Smooth muscle cell (in vitro differentiated cells): ENCODE measurements around the gene WNK2. TPM values are rescaled to one million over a fixed set of nuclear protein-coding genes. Genes with fewer than 3 reads are reported as not detected.

ENCODE experiments used
- DNase-seq: peaks from one replicate; lab custom pipeline; 2025; ENCODE audit not compliant: unreplicated experiment; lab: John Stamatoyannopoulos, UW
- H2AFZ ChIP-seq: fragments of 200-600 bp; sonication (generic); 2 replicates; pipeline ENCODE4 v1.6.0; 2016; ENCODE audit warnings: antibody characterized with exemption, low read depth, mild to moderate bottlenecking
- H3F3A ChIP-seq: fragments of 200-600 bp; sonication (generic); 2 replicates; pipeline ENCODE4 v1.6.0; 2017; ENCODE audit warnings: antibody characterized with exemption, low read depth
- H3K27ac ChIP-seq: fragments of 200-600 bp; sonication (generic); 2 replicates; pipeline ENCODE4 v1.5.1; 2016; ENCODE audit warnings: low read depth, mild to moderate bottlenecking
- H3K27me3 ChIP-seq: fragments of 200-600 bp; sonication (generic); 2 replicates; pipeline ENCODE4 v1.6.1; 2016; ENCODE audit warnings: low read depth, mild to moderate bottlenecking
- H3K36me3 ChIP-seq: fragments of 200-600 bp; sonication (generic); 2 replicates; pipeline ENCODE4 v1.5.1; 2016; ENCODE audit warnings: low read depth
- H3K4me1 ChIP-seq: fragments of 200-600 bp; sonication (generic); 2 replicates; pipeline ENCODE4 v1.5.1; 2016; ENCODE audit warnings: low read depth
- H3K4me2 ChIP-seq: fragments of 200-600 bp; sonication (generic); 2 replicates; pipeline ENCODE4 v1.6.0; 2016; ENCODE audit warnings: mild to moderate bottlenecking
- H3K4me3 ChIP-seq: fragments of 200-600 bp; sonication (generic); 2 replicates; pipeline ENCODE4 v1.5.1; 2016; ENCODE audit warnings: mild to moderate bottlenecking
- H3K79me2 ChIP-seq: fragments of 200-600 bp; sonication (generic); 2 replicates; pipeline ENCODE4 v1.6.0; 2016; ENCODE audit warnings: low read depth, mild to moderate bottlenecking
- H3K9ac ChIP-seq: fragments of 200-600 bp; sonication (generic); 2 replicates; pipeline ENCODE4 v1.6.0; 2016; ENCODE audit warnings: low read depth
- H3K9me3 ChIP-seq: fragments of 200-600 bp; sonication (generic); replicated peaks from 2 replicates; pipeline ENCODE4 v1.5.1; 2016; ENCODE audit warnings: low read depth
- H4K20me1 ChIP-seq: fragments of 200-600 bp; sonication (generic); 2 replicates; pipeline ENCODE4 v1.6.0; 2016; ENCODE audit warnings: low read depth
- CTCF ChIP-seq: fragments of 200-600 bp; sonication (generic); IDR thresholded peaks from 2 replicates; pipeline ENCODE4 v1.5.1; 2017; ENCODE audit warnings: borderline replicate concordance, mild to moderate bottlenecking, antibody characterized with exemption; ENCODE audit not compliant: insufficient read depth, poor library complexity, severe bottlenecking
- WGBS: methylation state at CpG from one replicate; pipeline ENCODE4 v1.1.7; 2016; ENCODE audit warnings: low lambda C conversion rate; 5-methylcytosine and 5-hydroxymethylcytosine counted together
- polyA plus RNA-seq: library from polyadenylated mRNA; unstranded; fragments of >200 nt; fragmentation: Nextera tagmentation; extraction: Ambion mirVana; gene quantifications from 2 replicates; pipeline ENCODE4 v1.2.1, GENCODE V29; 2016
- total RNA-seq: library from RNA; depleted of rRNA; stranded (reverse); fragments of >200 nt; gene quantifications from 2 replicates; pipeline ENCODE4 v1.2.3, GENCODE V29; 2014

Gene WNK2
- total and polyA plus RNA-seq, 2 experiments from 2014 or later = 0.27 to 0.31 TPM

- H4K20me1 ChIP-seq = no peaks in the 10 kb centered on the region
- H2AFZ ChIP-seq = no peak overlapping the region
- H3K27me3 ChIP-seq = no peaks in the 10 kb centered on the region
- no peak overlapping the region for H3K4me3 ChIP-seq
- no peaks in the 10 kb centered on the region for H3K79me2 ChIP-seq
- no peaks in the 10 kb centered on the region for H3K4me1 ChIP-seq
- TF ChIP-seq CTCF = no peak
- no peak for DNase-seq
- H3K4me2 ChIP-seq = no peak overlapping the region
- H3K9ac ChIP-seq = no peak overlapping the region
- no peak overlapping the region for H3K27ac ChIP-seq
- H3K9me3 ChIP-seq = no peaks in the 10 kb centered on the region
- H3F3A ChIP-seq = no peaks in the 10 kb centered on the region
- WGBS = 57% methylated on average over 14 of the region's 14 CpGs
- no peaks in the 10 kb centered on the region for H3K36me3 ChIP-seq
Observed at GRCh38 chr9:93205045-93205768, 21.3 kb downstream of the WNK2 start.

DNA sequence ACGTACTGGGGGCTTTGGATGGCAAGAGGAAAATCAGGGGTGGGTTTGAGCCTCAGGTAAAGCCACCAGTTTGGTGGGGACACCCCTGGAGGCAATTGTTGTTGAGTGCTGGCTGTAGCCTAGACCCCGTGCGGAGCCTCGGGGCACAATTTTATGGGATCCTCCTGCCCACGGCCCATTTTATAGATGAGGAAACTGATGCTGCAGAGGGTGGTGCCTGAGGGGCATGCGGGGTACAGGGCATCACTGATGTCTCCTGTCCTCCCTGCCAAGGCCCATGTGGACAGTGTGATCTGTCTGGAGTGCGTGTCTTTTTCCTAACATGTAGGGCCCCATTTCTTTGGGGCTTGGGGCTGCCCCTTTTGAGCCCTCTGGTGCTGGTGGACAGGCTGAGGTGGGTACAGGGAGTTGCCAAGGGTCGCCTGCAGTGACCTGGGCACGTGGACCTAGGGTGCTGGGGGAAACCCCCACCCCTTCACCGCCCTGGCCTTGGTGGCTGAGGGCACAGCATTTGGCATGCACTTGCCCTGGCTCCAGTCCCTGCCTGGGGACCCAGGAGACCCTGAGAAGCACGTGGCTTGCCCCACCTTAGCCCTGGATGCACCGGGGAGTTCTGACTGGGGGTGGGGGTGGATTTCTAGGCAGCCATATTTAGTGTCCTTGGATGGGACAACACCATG lies 22.1 kb downstream of the WNK2 start:
- WGBS = 91% methylated on average over 12 of the region's 12 CpGs

DNA sequence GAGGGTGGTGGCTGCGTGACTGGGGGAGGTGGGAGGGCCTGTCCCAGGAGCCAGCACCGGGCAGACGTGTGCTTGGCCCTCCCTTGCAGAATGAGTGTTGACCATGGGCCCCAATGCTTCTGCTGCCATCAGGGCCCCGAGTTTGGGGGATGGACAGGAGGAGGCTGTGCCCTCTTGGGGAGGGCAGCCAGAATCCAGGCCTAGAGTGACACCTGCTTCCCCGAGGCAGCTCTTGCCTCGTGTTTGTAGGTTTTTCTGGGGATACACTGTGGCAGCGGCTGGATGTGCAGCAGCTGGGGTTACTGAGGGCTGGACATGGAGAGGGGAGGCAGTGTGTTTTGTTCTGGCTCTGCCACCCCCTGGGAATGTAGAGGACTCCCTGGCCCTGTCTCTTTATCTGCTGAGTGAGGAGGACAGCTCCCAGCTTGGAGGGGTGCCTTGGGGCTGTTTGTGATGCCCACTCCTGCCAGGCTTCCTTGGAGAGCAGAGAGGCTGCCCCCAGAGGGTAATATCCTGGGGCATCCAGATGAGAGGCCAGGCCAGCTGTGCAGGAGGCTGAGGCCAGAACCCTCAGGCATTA lies 22.7 kb downstream of the WNK2 start:
- Histone ChIP-seq H3K4me1 (no peaks in the 10 kb centered on the region), H4K20me1 (no peaks in the 10 kb centered on the region), H3K9ac (no peak overlapping the region), H3K4me3 (no peak overlapping the region), H3K36me3 (no peaks in the 10 kb centered on the region), H3K9me3 (no peaks in the 10 kb centered on the region), H2AFZ (no peak overlapping the region), H3K79me2 (no peaks in the 10 kb centered on the region), H3F3A (no peaks in the 10 kb centered on the region), H3K27ac (no peak overlapping the region), H3K4me2 (no peak overlapping the region), H3K27me3 (no peaks in the 10 kb centered on the region)
- 89% methylated on average over 5 of the region's 7 CpGs for WGBS
- no peak for DNase-seq
- no peak for TF ChIP-seq CTCF

More for the DNA sequence above, 22.1 kb downstream of the WNK2 start:
- Histone ChIP-seq H3K9me3 (no peaks in the 10 kb centered on the region), H3K4me1 (no peaks in the 10 kb centered on the region), H3K4me3 (no peak overlapping the region), H2AFZ (no peak overlapping the region), H3K79me2 (no peaks in the 10 kb centered on the region), H3K27ac (no peak overlapping the region), H3K36me3 (no peaks in the 10 kb centered on the region), H3F3A (no peaks in the 10 kb centered on the region), H3K27me3 (no peaks in the 10 kb centered on the region), H3K4me2 (no peak overlapping the region), H4K20me1 (no peaks in the 10 kb centered on the region), H3K9ac (no peak overlapping the region)
- no peak for DNase-seq
- no peak for TF ChIP-seq CTCF
